ENCODE results near the gene SLC30A9.

SLC30A9 gene

DNA sequence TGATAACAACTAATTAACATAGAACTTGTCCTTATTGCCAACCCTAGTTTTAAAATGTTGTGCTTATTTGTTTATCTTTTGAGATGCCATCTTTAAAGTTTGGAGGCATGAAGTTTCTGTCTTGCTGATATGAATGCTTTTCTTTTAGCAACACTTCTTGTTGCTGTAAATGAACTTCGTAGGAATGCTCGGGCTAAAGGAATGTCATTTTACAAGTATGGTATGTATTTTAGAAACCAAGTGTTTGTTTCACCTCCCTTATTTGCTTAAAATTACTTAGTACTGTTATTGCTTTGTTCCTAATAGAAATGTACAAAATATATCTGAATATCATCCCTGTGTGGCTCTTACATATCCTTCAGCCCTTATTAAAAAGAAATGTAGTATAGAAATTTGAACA is 76.1 kb downstream of the SLC30A9 start:
- H3K4me3 ChIP-seq (ENCODE audit: low read length) = no peak overlapping the region
- no peak for DNase-seq (ENCODE audit: low read depth)
- TF ChIP-seq, protein P1, sequence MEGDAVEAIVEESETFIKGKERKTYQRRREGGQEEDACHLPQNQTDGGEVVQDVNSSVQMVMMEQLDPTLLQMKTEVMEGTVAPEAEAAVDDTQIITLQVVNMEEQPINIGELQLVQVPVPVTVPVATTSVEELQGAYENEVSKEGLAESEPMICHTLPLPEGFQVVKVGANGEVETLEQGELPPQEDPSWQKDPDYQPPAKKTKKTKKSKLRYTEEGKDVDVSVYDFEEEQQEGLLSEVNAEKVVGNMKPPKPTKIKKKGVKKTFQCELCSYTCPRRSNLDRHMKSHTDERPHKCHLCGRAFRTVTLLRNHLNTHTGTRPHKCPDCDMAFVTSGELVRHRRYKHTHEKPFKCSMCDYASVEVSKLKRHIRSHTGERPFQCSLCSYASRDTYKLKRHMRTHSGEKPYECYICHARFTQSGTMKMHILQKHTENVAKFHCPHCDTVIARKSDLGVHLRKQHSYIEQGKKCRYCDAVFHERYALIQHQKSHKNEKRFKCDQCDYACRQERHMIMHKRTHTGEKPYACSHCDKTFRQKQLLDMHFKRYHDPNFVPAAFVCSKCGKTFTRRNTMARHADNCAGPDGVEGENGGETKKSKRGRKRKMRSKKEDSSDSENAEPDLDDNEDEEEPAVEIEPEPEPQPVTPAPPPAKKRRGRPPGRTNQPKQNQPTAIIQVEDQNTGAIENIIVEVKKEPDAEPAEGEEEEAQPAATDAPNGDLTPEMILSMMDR (conservative IDR thresholded peaks at IDR 0.05; ENCODE audit: low read length) = no peak

DNA sequence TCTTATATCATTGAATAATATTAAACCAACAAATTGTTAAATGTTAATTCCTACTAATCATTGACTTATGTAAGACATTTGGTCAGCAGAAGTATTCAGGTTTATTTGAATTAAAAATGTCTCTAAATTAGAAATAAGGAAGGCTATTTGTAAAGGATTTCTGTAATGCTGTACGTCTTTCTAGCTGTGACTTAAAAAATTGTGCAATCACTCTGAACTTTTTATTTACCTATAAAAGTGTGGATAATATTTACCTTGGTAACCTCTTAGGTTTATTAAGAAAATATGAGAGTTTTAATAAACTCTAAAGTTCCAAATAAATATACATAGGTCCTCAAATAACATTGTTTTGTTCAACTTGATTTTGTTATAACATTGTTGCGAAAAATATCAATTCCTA is 76.9 kb downstream of the SLC30A9 start:
- TF ChIP-seq, protein P1 (conservative IDR thresholded peaks at IDR 0.05; ENCODE audit: low read length) = no peak
- DNase-seq (ENCODE audit: low read depth) = no peak
- H3K4me3 ChIP-seq (ENCODE audit: low read length) = no peak overlapping the region

DNA sequence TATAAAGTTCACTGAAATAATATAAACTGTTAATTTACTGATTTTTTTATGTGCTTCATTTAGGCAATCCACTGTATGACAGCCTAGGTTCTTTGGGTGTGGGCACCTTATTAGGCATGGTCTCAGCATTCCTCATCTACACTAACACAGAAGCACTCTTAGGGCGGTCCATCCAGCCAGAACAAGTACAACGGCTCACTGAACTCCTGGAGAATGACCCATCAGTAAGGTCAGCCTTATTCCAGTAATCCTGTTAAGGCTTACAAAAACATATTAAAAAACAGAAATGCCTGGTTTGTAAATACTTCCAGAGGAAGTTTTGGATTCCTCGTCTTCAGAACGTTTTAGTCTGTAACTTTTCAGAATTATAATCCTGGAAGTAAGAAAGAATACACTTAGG is 80.1 kb downstream of the SLC30A9 start:
- DNase-seq (ENCODE audit: low read depth) = no peak
- H3K4me3 ChIP-seq (ENCODE audit: low read length) = no peak overlapping the region
- TF ChIP-seq, protein P1 (conservative IDR thresholded peaks at IDR 0.05; ENCODE audit: low read length) = no peak

DNA sequence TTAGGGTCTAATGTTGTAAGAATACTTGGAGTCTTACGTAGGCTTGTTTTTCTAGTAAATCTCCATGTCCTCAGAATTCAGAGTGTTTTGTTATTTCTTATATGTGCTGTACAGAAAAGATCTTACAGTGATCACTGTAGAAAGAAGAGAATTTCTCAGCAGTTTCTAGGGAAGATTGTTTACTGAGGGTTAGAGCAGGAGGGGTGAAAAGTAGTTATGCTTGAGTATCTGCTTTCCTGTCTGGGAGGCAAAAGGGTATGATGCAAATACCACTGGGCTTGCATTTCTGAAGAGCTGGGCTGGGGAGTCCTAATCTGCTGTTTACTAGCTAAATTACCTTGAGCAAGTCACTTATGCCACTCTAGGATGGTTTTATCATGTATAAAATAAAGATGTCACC is 84.0 kb downstream of the SLC30A9 start:
- TF ChIP-seq, protein P1 (conservative IDR thresholded peaks at IDR 0.05; ENCODE audit: low read length) = no peak
- DNase-seq (ENCODE audit: low read depth) = no peak
- no peak overlapping the region for H3K4me3 ChIP-seq (ENCODE audit: low read length)

DNA sequence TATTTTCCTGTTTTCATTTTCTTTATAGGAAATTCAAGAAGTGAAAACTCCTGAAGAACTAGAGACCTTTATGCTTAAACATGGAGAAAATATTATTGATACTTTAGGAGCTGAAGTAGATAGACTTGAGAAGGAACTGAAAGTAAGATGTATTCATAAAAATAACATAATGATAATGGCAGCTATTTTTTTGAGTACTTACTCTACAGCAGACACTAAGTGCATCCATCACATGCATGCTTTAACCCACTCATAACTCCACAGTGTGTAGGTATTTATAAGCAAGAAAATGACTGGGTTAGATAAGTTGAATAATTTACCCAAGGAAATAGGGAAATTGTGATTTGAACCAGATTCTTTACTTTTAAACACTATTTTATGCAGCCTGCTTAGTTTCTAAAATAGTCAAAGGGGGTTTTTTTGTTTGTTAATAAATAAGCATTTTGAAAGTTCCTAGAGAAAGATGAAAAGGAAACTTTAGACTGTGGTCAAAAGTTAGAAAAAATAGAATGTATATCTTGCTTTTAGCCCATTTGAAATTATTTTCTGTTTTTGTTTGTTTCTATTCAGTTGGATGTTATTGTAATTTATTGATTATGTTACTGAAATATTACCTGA is 88.0 kb downstream of the SLC30A9 start:
- TF ChIP-seq, protein P1 (conservative IDR thresholded peaks at IDR 0.05; ENCODE audit: low read length) = no peak
- H3K4me3 ChIP-seq (ENCODE audit: low read length) = no peak overlapping the region
- no peak for DNase-seq (ENCODE audit: low read depth)

DNA sequence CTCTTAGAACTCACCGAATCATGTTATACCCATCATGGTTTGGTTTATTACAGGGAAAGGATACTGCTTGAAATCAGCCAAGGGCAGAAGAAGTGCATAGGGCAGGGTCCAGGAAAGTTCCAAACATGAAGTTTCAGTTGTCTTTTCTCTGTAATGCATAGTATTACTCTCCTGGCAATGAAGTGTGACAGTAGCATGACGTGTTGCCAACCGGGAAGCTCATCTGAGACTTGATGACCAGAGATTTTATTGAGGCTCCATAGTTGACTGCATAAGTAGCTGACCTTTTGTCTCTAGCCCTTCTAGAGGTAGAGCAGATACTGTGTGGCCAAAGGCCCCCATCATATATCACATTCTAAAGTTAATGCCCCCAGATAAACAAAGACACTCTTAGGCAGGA is 90.0 kb downstream of the SLC30A9 start:
- DNase-seq (ENCODE audit: low read depth) = no peak
- TF ChIP-seq, protein P1 (conservative IDR thresholded peaks at IDR 0.05; ENCODE audit: low read length) = no peak
- no peak overlapping the region for H3K4me3 ChIP-seq (ENCODE audit: low read length)

DNA sequence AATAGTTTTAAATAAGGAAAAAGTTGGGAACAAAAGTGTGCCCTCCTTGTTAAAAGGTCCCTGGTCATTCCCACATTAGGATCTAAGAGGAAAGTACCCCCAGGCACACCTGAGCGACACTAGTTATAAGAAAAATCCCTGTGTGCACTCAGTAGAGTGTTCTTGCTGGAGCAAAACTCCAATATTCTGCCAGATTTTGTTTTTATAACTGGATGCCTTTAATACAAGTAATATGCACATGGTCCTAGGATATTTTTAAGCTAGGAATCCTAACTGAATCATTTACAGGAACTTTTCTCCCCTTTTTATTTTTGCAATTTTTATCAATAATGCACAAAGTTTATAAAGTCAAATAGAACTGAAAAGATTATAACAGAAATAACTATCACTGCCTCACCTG is 93.5 kb downstream of the SLC30A9 start:
- peak; percentile 12 for DNase-seq (ENCODE audit: low read depth)
- no peak overlapping the region for H3K4me3 ChIP-seq (ENCODE audit: low read length)
- TF ChIP-seq, protein P1 (conservative IDR thresholded peaks at IDR 0.05; ENCODE audit: low read length) = no peak

Data from AG10803 (cell line).